OCI-LY7 (cell line): Measurements from ENCODE around the gene OASL.

Source experiments
- EZH2phosphoT487 ChIP-seq: fragments of 200-600 bp; sonication (generic); IDR thresholded peaks from 2 replicates; pipeline ENCODE4 v1.6.1; 2018; ENCODE audit warnings: low read depth, borderline replicate concordance, mild to moderate bottlenecking, mixed run types, antibody characterized with exemption, low read length, moderate library complexity, mixed read lengths
- TF ChIP-seq, protein P1 (sequence below): fragments of 200-600 bp; sonication (generic); conservative IDR thresholded peaks from 2 replicates; pipeline ENCODE4 v1.5.1; 2014; ENCODE audit warnings: mild to moderate bottlenecking, antibody characterized with exemption, low read length, moderate library complexity, mixed read lengths

GRCh38 chr12:120978296-120979219, 60.5 kb downstream of the OASL start, which contains the start of gene HNF1A:
- TF ChIP-seq, protein P1, sequence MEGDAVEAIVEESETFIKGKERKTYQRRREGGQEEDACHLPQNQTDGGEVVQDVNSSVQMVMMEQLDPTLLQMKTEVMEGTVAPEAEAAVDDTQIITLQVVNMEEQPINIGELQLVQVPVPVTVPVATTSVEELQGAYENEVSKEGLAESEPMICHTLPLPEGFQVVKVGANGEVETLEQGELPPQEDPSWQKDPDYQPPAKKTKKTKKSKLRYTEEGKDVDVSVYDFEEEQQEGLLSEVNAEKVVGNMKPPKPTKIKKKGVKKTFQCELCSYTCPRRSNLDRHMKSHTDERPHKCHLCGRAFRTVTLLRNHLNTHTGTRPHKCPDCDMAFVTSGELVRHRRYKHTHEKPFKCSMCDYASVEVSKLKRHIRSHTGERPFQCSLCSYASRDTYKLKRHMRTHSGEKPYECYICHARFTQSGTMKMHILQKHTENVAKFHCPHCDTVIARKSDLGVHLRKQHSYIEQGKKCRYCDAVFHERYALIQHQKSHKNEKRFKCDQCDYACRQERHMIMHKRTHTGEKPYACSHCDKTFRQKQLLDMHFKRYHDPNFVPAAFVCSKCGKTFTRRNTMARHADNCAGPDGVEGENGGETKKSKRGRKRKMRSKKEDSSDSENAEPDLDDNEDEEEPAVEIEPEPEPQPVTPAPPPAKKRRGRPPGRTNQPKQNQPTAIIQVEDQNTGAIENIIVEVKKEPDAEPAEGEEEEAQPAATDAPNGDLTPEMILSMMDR, result no peak
- TF ChIP-seq EZH2phosphoT487, result no peak
